ENCODE data around the gene WDFY3.

The WDFY3 gene

GRCh38 chr4:84901740-84902281 lies 64.7 kb downstream of the WDFY3 start:
- no peak for DNase-seq

- no peak for DNase-seq
These were observed 65.3 kb downstream of the WDFY3 start for GRCh38 chr4:84901173-84901572.

- DNase-seq = no peak
These were observed 66.9 kb downstream of the WDFY3 start for GRCh38 chr4:84899616-84900015.

GRCh38 chr4:84897516-84897915 lies 69.0 kb downstream of the WDFY3 start:
- DNase-seq = no peak

- no peak for DNase-seq
These were observed 71.2 kb downstream of the WDFY3 start for GRCh38 chr4:84895283-84895682.

GRCh38 chr4:84894621-84895020 lies 71.9 kb downstream of the WDFY3 start:
- no peak for DNase-seq

- no peak for DNase-seq
These were observed 73.5 kb downstream of the WDFY3 start for GRCh38 chr4:84892950-84893349.

GRCh38 chr4:84887824-84888223 lies 78.7 kb downstream of the WDFY3 start:
- no peak for DNase-seq

- no peak for DNase-seq
These were observed 86.8 kb downstream of the WDFY3 start for GRCh38 chr4:84879651-84880200.

- DNase-seq = no peak
These were observed 87.9 kb downstream of the WDFY3 start for GRCh38 chr4:84878546-84878945.

GRCh38 chr4:84878090-84878489 lies 88.4 kb downstream of the WDFY3 start:
- no peak for DNase-seq

GRCh38 chr4:84877051-84877833 lies 89.2 kb downstream of the WDFY3 start:
- DNase-seq = no peak

- DNase-seq = no peak
These were observed 90.7 kb downstream of the WDFY3 start for GRCh38 chr4:84875636-84876371.

- no peak for DNase-seq
These were observed 91.9 kb downstream of the WDFY3 start for GRCh38 chr4:84874619-84875018.

GRCh38 chr4:84870398-84871163 lies 95.9 kb downstream of the WDFY3 start:
- no peak for DNase-seq

GRCh38 chr4:84866295-84866694 lies 100.2 kb downstream of the WDFY3 start:
- no peak for DNase-seq

- no peak for DNase-seq
These were observed 100.9 kb downstream of the WDFY3 start for GRCh38 chr4:84865600-84865999.

- DNase-seq = no peak
These were observed 104.4 kb downstream of the WDFY3 start for GRCh38 chr4:84862064-84862463.

GRCh38 chr4:84857296-84857695 lies 109.2 kb downstream of the WDFY3 start:
- DNase-seq = no peak

- no peak for DNase-seq
These were observed 109.9 kb downstream of the WDFY3 start for GRCh38 chr4:84856468-84857049.

GRCh38 chr4:84855774-84856173 lies 110.7 kb downstream of the WDFY3 start:
- DNase-seq = no peak

GRCh38 chr4:84852081-84852480 lies 114.4 kb downstream of the WDFY3 start:
- no peak for DNase-seq

Measured in GOT3 (cell line).